ENCODE data around the gene POU6F1. TPM values are rescaled to one million over a fixed set of nuclear protein-coding genes. Genes with fewer than 3 reads are reported as not detected.

Gene POU6F1
- total and polyA plus RNA-seq, 9 of the 15 experiments (the other 6 are each of a cell fraction or from before 2014, with no cell fraction given) = 0.14 to 3.3 (median 1.1) TPM

DNA sequence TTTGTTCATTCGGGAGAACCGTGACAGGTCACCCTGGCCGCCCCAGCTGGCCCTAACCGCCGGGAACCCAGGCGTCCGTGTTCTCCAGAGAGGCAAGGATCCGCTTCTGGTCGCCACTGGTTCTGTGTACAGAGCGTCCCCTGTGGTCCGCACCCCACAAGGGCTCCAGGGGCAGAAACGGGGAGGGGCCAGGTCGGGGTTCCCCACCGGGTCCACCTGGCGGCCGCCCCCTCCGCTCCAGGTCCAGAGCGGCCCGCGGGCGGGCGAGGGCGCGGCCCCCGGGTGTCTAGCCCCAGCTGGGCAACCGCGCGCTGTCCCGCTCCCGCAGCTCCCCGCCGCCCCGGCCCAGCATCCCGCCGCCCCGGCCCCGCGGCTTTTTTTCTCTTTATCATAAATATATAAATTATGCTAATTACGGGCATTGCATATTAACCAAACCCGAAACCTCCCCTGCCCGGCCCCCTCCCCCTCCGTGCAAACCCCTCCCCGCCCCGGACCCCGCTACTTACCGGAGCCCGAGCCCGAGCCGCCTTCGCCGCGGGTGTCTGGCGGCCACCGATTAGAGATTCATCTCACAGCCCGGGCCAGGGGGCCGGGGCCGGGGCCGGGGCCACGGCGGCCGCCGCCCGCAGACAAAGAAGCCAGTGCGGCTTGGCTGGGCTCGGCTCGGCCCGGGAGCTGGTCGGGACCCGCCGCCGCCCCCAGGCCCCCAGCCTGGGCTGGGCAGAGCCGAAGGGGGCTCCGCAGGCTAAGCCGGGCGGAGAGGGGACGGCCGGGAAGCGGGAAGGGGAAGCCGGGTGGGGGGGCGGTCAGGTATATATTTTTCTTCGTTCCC lies 512 bp downstream of the POU6F1 start (continued):
- TF ChIP-seq, protein P1, sequence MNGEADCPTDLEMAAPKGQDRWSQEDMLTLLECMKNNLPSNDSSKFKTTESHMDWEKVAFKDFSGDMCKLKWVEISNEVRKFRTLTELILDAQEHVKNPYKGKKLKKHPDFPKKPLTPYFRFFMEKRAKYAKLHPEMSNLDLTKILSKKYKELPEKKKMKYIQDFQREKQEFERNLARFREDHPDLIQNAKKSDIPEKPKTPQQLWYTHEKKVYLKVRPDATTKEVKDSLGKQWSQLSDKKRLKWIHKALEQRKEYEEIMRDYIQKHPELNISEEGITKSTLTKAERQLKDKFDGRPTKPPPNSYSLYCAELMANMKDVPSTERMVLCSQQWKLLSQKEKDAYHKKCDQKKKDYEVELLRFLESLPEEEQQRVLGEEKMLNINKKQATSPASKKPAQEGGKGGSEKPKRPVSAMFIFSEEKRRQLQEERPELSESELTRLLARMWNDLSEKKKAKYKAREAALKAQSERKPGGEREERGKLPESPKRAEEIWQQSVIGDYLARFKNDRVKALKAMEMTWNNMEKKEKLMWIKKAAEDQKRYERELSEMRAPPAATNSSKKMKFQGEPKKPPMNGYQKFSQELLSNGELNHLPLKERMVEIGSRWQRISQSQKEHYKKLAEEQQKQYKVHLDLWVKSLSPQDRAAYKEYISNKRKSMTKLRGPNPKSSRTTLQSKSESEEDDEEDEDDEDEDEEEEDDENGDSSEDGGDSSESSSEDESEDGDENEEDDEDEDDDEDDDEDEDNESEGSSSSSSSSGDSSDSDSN (IDR thresholded peaks at IDR 0.05; ENCODE audit: borderline replicate concordance in 1 of 2, low read depth in 2 of 2, low read length in 2 of 2) = peak; percentile 37 to 61; a peak in 3 of 4 replicates
- no peak for TF ChIP-seq NR2C2 (CRISPR knock-in tag; IDR thresholded peaks at IDR 0.05)
- no peak for TF ChIP-seq NR2C2 (tag; IDR thresholded peaks at IDR 0.05)
- TF ChIP-seq, protein P2, sequence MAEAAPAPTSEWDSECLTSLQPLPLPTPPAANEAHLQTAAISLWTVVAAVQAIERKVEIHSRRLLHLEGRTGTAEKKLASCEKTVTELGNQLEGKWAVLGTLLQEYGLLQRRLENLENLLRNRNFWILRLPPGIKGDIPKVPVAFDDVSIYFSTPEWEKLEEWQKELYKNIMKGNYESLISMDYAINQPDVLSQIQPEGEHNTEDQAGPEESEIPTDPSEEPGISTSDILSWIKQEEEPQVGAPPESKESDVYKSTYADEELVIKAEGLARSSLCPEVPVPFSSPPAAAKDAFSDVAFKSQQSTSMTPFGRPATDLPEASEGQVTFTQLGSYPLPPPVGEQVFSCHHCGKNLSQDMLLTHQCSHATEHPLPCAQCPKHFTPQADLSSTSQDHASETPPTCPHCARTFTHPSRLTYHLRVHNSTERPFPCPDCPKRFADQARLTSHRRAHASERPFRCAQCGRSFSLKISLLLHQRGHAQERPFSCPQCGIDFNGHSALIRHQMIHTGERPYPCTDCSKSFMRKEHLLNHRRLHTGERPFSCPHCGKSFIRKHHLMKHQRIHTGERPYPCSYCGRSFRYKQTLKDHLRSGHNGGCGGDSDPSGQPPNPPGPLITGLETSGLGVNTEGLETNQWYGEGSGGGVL (CRISPR knock-in tag; IDR thresholded peaks at IDR 0.05) = no peak
- peak; percentile 63 for TF ChIP-seq RBFOX2 (IDR thresholded peaks at IDR 0.05; ENCODE audit: low read depth, low read length)
- 0 out of 2 replicates have a peak, but pooled peaks have one; percentile 14 for TF ChIP-seq CBX1 (IDR thresholded peaks at IDR 0.05; ENCODE audit: low read depth)
- peak; percentile 77 for TF ChIP-seq POLR2G (IDR thresholded peaks at IDR 0.05; ENCODE audit: low read depth, low read length)
- TF ChIP-seq CCNT2 (IDR thresholded peaks at IDR 0.05; ENCODE audit: borderline replicate concordance, extremely low read depth, insufficient read length, low read depth, low read length) = peak; percentile 69
- no peak for TF ChIP-seq ZNF217 (CRISPR knock-in tag; IDR thresholded peaks at IDR 0.05)
- peak; percentile 16; the same call in 1 of the 2 replicates for TF ChIP-seq ZSCAN29 (IDR thresholded peaks at IDR 0.05)
- peak; percentile 21; the same call in 1 of the 2 replicates for TF ChIP-seq FOSL1 (tag; conservative IDR thresholded peaks at IDR 0.05)
- peak; percentile 26; the same call in 1 of the 2 replicates for TF ChIP-seq MTA2 (IDR thresholded peaks at IDR 0.05; ENCODE audit: low read depth)
- TF ChIP-seq KHSRP (IDR thresholded peaks at IDR 0.05) = no peak
- TF ChIP-seq SP1 (CRISPR knock-in tag; IDR thresholded peaks at IDR 0.05) = peak; percentile 52; the same call in 1 of the 2 replicates
- TF ChIP-seq LCOR (CRISPR knock-in tag; IDR thresholded peaks at IDR 0.05) = no peak
- TF ChIP-seq SIN3B (IDR thresholded peaks at IDR 0.05; ENCODE audit: low read depth) = peak; percentile 20; the same call in 1 of the 2 replicates
- TF ChIP-seq U2AF2 (optimal IDR thresholded peaks at IDR 0.05; ENCODE audit: low read depth, low read length) = no peak
- TF ChIP-seq ZNF140 (CRISPR knock-in tag; IDR thresholded peaks at IDR 0.05) = no peak
- peak; percentile 28 for TF ChIP-seq HMGN3 (IDR thresholded peaks at IDR 0.05; ENCODE audit: borderline replicate concordance, extremely low read depth, insufficient read length, low read depth, low read length)
- TF ChIP-seq, protein P3, sequence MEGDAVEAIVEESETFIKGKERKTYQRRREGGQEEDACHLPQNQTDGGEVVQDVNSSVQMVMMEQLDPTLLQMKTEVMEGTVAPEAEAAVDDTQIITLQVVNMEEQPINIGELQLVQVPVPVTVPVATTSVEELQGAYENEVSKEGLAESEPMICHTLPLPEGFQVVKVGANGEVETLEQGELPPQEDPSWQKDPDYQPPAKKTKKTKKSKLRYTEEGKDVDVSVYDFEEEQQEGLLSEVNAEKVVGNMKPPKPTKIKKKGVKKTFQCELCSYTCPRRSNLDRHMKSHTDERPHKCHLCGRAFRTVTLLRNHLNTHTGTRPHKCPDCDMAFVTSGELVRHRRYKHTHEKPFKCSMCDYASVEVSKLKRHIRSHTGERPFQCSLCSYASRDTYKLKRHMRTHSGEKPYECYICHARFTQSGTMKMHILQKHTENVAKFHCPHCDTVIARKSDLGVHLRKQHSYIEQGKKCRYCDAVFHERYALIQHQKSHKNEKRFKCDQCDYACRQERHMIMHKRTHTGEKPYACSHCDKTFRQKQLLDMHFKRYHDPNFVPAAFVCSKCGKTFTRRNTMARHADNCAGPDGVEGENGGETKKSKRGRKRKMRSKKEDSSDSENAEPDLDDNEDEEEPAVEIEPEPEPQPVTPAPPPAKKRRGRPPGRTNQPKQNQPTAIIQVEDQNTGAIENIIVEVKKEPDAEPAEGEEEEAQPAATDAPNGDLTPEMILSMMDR (IDR thresholded peaks at IDR 0.05 in 2 of 3, conservative IDR thresholded peaks at IDR 0.05 in 1 of 3; ENCODE audit: insufficient read depth in 2 of 3, low read depth in 1 of 3, low read length in 3 of 3) = peak in 2 of 3 experiments; percentile 50 to 59; a peak in 5 of 6 replicates
- no peak for TF ChIP-seq SMAD4 (CRISPR knock-in tag; conservative IDR thresholded peaks at IDR 0.05)
- TF ChIP-seq HDAC1 (IDR thresholded peaks at IDR 0.05) = peak in 1 of 2 experiments; percentile 19; a peak in 1 of 4 replicates

Measured in K562 (cell line).